Embryonic facial prominence (tissue), 1 donor: Measurements from ENCODE around the gene B3GALNT2.
"Not testable (repeated sequence)": the region's sequence is repeated elsewhere in the genome, so short reads cannot be mapped to it uniquely, and the experiment has no call there.

Source experiments
- DNase-seq: peaks from one replicate; pipeline ENCODE4 v3.0.0-alpha.2; 2016; ENCODE audit errors: extremely low spot score

The B3GALNT2 gene

GRCh38 chr1:235503403-235504121 lies 690 bp downstream of the B3GALNT2 start:
- DNase-seq = peak; percentile 32

- peak; percentile 16 for DNase-seq
Measured at GRCh38 chr1:235502601-235503402, 1.4 kb downstream of the B3GALNT2 start.

- DNase-seq = no peak
Measured at GRCh38 chr1:235500971-235501540, 3.2 kb downstream of the B3GALNT2 start.

- DNase-seq = no peak
Measured at GRCh38 chr1:235495551-235495950, 8.7 kb downstream of the B3GALNT2 start.

- DNase-seq = no peak
Measured at GRCh38 chr1:235495030-235495429, 9.2 kb downstream of the B3GALNT2 start.

GRCh38 chr1:235494531-235494930 lies 9.7 kb downstream of the B3GALNT2 start:
- no peak for DNase-seq

GRCh38 chr1:235491644-235492043 lies 12.6 kb downstream of the B3GALNT2 start:
- DNase-seq = no peak

GRCh38 chr1:235486321-235486720 lies 17.9 kb downstream of the B3GALNT2 start:
- no peak for DNase-seq

GRCh38 chr1:235485558-235485957 lies 18.7 kb downstream of the B3GALNT2 start:
- DNase-seq = no peak

- no peak for DNase-seq
Measured at GRCh38 chr1:235483090-235483489, 21.2 kb downstream of the B3GALNT2 start.

GRCh38 chr1:235473806-235474205 lies 30.4 kb downstream of the B3GALNT2 start:
- DNase-seq = no peak

GRCh38 chr1:235470741-235471439 lies 33.4 kb downstream of the B3GALNT2 start:
- DNase-seq = no peak

- not testable (repeated sequence) for DNase-seq
Measured at GRCh38 chr1:235469897-235470296, 34.4 kb downstream of the B3GALNT2 start.

- DNase-seq = no peak
Measured at GRCh38 chr1:235468970-235469369, 35.3 kb downstream of the B3GALNT2 start.

GRCh38 chr1:235468004-235468403 lies 36.2 kb downstream of the B3GALNT2 start:
- no peak for DNase-seq

- DNase-seq = no peak
Measured at GRCh38 chr1:235465066-235465465, 39.2 kb downstream of the B3GALNT2 start.

- DNase-seq = not testable (repeated sequence)
Measured at GRCh38 chr1:235462832-235463231, 41.4 kb downstream of the B3GALNT2 start.

GRCh38 chr1:235461954-235462353 lies 42.3 kb downstream of the B3GALNT2 start:
- no peak for DNase-seq

GRCh38 chr1:235460770-235461169 lies 43.5 kb downstream of the B3GALNT2 start:
- no peak for DNase-seq

- DNase-seq = not testable (repeated sequence)
Measured at GRCh38 chr1:235457856-235458255, 46.4 kb downstream of the B3GALNT2 start.

- no peak for DNase-seq
Measured at GRCh38 chr1:235455823-235456222, 48.4 kb downstream of the B3GALNT2 start.

- no peak for DNase-seq
Measured at GRCh38 chr1:235455097-235455496, 49.2 kb downstream of the B3GALNT2 start.
